Tibial artery (tissue), 4 donors: ENCODE measurements around the gene IGLL1.
"Not testable (repeated sequence)": the region's sequence is repeated elsewhere in the genome, so short reads cannot be mapped to it uniquely, and the experiment has no call there.

Experiments
- DNase-seq, 2 donors: peaks; one replicate each; pipeline ENCODE4 v3.0.0-alpha.2; 2019
- H3K27ac ChIP-seq, 2 donors: fragments of 200-600 bp; sonication (generic) in 1 of 2; 1 replicate in 1 of 2; 2 replicates in 1 of 2; pipeline ENCODE4 v1.5.1; 2018 to 2019; ENCODE audit warnings: mild to moderate bottlenecking in 1 of 2
- H3K27me3 ChIP-seq, 2 donors: fragments of 200-600 bp; sonication (generic) in 1 of 2; one replicate each; pipeline versions ENCODE4 v1.5.1 to v1.6.0; 2016 to 2019
- H3K36me3 ChIP-seq, 3 donors: fragments of 200-600 bp; sonication (generic) in 2 of 3; one replicate each; pipeline ENCODE4 v1.5.1; 2016 to 2019; ENCODE audit warnings: mild to moderate bottlenecking in 2 of 3
- H3K4me1 ChIP-seq, 4 donors: fragments of 200-600 bp; sonication (generic) in 2 of 4; 1 replicate in 3 of 4; 2 replicates in 1 of 4; pipeline ENCODE4 v1.5.1; 2016 to 2019
- H3K4me3 ChIP-seq, 2 donors: fragments of 200-600 bp; sonication (generic) in 1 of 2; 1 replicate in 1 of 2; 2 replicates in 1 of 2; pipeline ENCODE4 v1.5.1; 2018 to 2019; ENCODE audit warnings: mild to moderate bottlenecking in 2 of 2
- H3K9me3 ChIP-seq, 3 donors: fragments of 200-600 bp; sonication (generic) in 1 of 3; one replicate each; pipeline ENCODE4 v1.5.1; 2016 to 2019
- intact Hi-C: fragments of 100-400 bp; cut with DNase I; formaldehyde crosslinking; loops from one replicate; pipeline ENCODE4 v1.15.0; 2023; ENCODE audit warnings: low total_unique reads
- TF ChIP-seq, protein P1 (sequence below), 2 experiments: fragments of 200-600 bp in 1 of 2; fragments of 450-650 bp in 1 of 2; IDR thresholded peaks; one replicate each; pipeline ENCODE4 v1.5.1; 2017 to 2019; ENCODE audit warnings: antibody characterized with exemption in 2 of 2, mild to moderate bottlenecking in 1 of 2, moderate library complexity in 1 of 2

The IGLL1 gene

DNA sequence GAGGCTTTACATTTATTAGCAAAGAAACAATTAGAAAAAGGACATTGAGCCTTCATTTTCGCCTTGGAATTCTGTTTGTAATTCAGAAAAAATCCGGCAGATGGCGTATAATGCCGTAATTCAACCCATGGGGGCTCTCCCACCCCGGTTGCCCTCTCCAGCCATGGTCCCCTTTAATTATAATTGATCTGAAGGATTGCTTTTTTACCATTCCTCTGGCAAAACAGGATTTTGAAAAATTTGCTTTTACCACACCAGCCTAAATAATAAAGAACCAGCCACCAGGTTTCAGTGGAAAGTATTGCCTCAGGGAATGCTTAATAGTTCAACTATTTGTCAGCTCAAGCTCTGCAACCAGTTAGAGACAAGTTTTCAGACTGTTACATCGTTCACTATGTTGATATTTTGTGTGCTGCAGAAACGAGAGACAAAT, 38.2 kb downstream of the IGLL1 start:
- intact Hi-C loops: loop anchor here (5.0 kb wide), 1 partner anchor 305 kb away; no protein-coding TSS in a partner anchor
- H3K9me3 ChIP-seq, H3K36me3 ChIP-seq, H3K4me3 ChIP-seq, H3K27ac ChIP-seq, H3K4me1 ChIP-seq, H3K27me3 ChIP-seq: not testable (repeated sequence)
- TF ChIP-seq, protein P1, sequence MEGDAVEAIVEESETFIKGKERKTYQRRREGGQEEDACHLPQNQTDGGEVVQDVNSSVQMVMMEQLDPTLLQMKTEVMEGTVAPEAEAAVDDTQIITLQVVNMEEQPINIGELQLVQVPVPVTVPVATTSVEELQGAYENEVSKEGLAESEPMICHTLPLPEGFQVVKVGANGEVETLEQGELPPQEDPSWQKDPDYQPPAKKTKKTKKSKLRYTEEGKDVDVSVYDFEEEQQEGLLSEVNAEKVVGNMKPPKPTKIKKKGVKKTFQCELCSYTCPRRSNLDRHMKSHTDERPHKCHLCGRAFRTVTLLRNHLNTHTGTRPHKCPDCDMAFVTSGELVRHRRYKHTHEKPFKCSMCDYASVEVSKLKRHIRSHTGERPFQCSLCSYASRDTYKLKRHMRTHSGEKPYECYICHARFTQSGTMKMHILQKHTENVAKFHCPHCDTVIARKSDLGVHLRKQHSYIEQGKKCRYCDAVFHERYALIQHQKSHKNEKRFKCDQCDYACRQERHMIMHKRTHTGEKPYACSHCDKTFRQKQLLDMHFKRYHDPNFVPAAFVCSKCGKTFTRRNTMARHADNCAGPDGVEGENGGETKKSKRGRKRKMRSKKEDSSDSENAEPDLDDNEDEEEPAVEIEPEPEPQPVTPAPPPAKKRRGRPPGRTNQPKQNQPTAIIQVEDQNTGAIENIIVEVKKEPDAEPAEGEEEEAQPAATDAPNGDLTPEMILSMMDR (IDR thresholded peaks at IDR 0.05): peak; percentile 70 to 72
- DNase-seq: peak in 1 of 2 donors; percentile 17

DNA sequence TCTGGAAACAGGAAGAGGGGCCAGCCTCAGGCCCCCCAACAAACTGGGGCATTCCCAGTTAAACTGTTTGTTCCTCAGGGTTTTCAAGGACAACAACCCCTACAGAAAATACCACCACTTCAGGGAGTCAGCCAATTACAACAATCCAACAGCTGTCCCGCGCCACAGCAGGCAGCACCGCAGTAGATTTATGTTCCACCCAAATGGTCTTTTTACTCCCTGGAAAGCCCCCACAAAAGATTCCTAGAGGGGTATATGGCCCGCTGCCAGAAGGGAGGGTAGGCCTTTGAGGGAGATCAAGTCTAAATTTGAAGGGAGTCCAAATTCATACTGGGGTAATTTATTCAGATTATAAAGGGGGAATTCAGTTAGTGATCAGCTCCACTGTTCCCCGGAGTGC, 39.3 kb downstream of the IGLL1 start:
- H3K4me1 ChIP-seq, H3K9me3 ChIP-seq, H3K27me3 ChIP-seq, H3K27ac ChIP-seq, H3K36me3 ChIP-seq, H3K4me3 ChIP-seq: not testable (repeated sequence)
- DNase-seq: peak in 1 of 2 donors; percentile 5
- intact Hi-C loops: loop anchor here (5.0 kb wide), 1 partner anchor 306 kb away; no protein-coding TSS in a partner anchor

DNA sequence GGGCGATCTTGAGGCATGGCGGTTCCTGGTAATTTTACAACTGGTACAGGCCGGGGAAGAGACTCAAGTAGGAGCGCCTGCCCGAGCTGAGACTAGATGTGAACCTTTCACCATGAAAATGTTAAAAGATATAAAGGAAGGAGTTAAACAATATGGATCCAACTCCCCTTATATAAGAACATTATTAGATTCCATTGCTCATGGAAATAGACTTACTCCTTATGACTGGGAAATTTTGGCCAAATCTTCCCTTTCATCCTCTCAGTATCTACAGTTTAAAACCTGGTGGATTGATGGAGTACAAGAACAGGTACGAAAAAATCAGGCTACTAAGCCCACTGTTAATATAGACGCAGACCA, 40.3 kb downstream of the IGLL1 start:
- H3K9me3 ChIP-seq, H3K27ac ChIP-seq, DNase-seq, H3K4me3 ChIP-seq, H3K4me1 ChIP-seq, H3K36me3 ChIP-seq, H3K27me3 ChIP-seq: not testable (repeated sequence)
- intact Hi-C loops: loop anchor here (5.0 to 10.0 kb wide), 2 partner anchors 155 to 307 kb away; no protein-coding TSS in a partner anchor

DNA sequence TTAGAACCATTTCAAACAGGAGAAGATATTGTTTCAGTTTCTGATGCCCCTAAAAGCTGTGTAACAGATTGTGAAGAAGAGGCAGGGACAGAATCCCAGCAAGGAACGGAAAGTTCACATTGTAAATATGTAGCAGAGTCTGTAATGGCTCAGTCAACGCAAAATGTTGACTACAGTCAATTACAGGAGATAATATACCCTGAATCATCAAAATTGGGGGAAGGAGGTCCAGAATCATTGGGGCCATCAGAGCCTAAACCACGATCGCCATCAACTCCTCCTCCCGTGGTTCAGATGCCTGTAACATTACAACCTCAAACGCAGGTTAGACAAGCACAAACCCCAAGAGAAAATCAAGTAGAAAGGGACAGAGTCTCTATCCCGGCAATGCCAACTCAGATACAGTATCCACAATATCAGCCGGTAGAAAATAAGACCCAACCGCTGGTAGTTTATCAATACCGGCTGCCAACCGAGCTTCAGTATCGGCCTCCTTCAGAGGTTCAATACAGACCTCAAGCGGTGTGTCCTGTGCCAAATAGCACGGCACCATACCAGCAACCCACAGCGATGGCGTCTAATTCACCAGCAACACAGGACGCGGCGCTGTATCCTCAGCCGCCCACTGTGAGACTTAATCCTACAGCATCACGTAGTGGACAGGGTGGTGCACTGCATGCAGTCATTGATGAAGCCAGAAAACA, 40.8 kb downstream of the IGLL1 start:
- no peaks in the 10 kb centered on the region for H3K36me3 ChIP-seq
- TF ChIP-seq, protein P1 (IDR thresholded peaks at IDR 0.05): peak; percentile 84 to 94
- H3K27ac ChIP-seq: no peak overlapping the region
- intact Hi-C loops: loop anchor here (10.0 kb wide), 1 partner anchor 154 kb away; no protein-coding TSS in a partner anchor
- H3K27me3 ChIP-seq: peaks cover 0 to 2% of the 10 kb centered on the region in 2 donors
- no peak overlapping the region for H3K4me3 ChIP-seq
- peaks cover 0 to 8% (median 2%) of the 10 kb centered on the region in 4 donors for H3K4me1 ChIP-seq
- DNase-seq: peak; percentile 85 to 86
- no peaks in the 10 kb centered on the region for H3K9me3 ChIP-seq

DNA sequence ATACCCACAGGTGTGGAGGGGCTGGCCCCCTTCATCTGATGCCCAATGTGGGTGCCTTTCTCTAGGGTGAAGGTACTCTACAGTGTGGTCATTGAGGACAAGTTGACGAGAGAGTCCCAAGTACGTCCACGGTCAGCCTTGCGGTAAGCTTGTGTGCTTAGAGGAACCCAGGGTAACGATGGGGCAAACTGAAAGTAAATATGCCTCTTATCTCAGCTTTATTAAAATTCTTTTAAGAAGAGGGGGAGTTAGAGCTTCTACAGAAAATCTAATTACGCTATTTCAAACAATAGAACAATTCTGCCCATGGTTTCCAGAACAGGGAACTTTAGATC, 41.4 kb downstream of the IGLL1 start:
- DNase-seq, H3K9me3 ChIP-seq, H3K4me3 ChIP-seq, H3K36me3 ChIP-seq, H3K4me1 ChIP-seq, H3K27me3 ChIP-seq, H3K27ac ChIP-seq: not testable (repeated sequence)
- intact Hi-C loops: loop anchor here (10.0 kb wide), 1 partner anchor 154 kb away; no protein-coding TSS in a partner anchor

DNA sequence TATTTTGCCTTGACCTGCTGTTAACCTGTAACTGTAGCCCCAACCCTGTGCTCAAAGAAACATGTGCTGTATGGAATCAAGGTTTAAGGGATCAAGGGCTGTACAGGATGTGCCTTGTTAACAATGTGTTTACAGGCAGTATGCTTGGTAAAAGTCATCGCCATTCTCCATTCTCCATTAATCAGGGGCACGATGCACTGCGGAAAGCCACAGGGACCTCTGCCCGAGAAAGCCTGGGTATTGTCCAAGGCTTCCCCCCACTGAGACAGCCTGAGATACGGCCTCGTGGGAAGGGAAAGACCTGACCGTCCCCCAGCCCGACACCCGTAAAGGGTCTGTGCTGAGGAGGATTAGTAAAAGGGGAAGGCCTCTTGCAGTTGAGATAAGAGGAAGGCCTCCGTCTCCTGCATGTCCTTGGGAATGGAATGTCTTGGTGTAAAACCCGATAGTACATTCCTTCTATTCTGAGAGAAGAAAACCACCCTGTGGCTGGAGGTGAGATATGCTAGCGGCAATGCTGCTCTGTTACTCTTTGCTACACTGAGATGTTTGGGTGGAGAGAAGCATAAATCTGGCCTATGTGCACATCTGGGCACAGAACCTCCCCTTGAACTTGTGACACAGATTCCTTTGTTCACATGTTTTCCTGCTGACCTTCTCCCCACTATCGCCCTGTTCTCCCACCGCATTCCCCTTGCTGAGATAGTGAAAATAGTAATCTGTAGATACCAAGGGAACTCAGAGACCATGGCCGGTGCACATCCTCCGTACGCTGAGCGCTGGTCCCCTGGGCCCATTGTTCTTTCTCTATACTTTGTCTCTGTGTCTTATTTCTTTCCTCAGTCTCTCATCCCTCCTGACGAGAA, 42.0 kb downstream of the IGLL1 start:
- not testable (repeated sequence) for H3K36me3 ChIP-seq, H3K27me3 ChIP-seq, H3K4me3 ChIP-seq, H3K27ac ChIP-seq, H3K9me3 ChIP-seq
- intact Hi-C loops: loop anchor here (10.0 kb wide), 1 partner anchor 153 kb away; no protein-coding TSS in a partner anchor
- peaks cover 0 to 12% (median 2%) of the 10 kb centered on the region in 4 donors for H3K4me1 ChIP-seq
- peak in 1 of 2 donors; percentile 35 for DNase-seq

DNA sequence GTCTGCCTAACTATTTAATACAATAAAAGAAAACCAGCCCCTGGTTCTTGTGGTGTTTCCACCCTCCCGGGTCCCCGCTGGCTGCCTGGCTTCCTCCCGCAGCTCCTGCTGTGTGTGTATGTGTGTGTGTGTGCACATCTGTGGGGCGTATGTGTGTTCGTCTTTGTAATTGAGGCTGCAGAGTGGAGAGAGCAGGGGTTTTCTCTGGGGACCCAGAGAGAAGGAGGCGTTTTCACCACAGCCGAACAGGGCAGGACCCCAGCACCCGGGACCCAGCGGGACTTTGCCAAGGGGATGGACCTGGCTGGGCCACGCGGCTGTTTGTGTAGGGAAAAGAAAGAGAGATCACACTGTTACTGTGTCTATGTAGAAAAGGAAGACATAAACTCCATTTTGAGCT, 42.7 kb downstream of the IGLL1 start:
- Histone ChIP-seq H3K9me3 (no peaks in the 10 kb centered on the region), H3K4me3 (no peak overlapping the region), H3K4me1 (peaks cover 0 to 12% (median 2%) of the 10 kb centered on the region in 4 donors), H3K36me3 (no peaks in the 10 kb centered on the region), H3K27ac (no peak overlapping the region), H3K27me3 (peaks cover 0 to 2% of the 10 kb centered on the region in 2 donors)
- intact Hi-C loops: loop anchor here (10.0 kb wide), 1 partner anchor 153 kb away; no protein-coding TSS in a partner anchor
- TF ChIP-seq, protein P1 (IDR thresholded peaks at IDR 0.05): no peak
- peak in 1 of 2 donors; percentile 51 for DNase-seq
